SW 1271 (cell line): ENCODE results near the gene RAC2.
A peak's percentile ranks its signal among the peaks of the same experiment; 100 is the strongest.

ENCODE experiments used
- DNase-seq, 2 experiments: peaks; one replicate each; lab custom pipeline; 2025; lab: John Stamatoyannopoulos, UW

Gene RAC2

DNA sequence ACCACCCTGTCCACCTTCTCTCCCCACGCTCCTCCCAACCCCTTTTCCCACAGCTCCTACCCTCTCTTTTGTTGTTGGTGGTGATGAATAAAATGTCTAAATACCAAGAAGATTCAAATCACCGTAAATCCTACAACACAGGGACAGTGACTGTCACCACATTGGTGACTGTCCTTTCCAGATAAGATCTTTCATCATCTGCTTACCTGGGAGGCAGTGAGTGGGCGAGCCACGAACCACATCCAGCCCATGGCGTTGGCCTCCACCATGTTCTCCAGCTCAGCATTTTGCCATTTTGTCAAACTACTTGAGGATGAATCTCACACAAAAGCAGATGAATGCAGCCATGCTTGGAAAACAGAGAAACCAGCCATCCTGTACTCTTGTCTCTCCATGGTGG lies 31.6 kb upstream of the RAC2 start:
- DNase-seq, result no peak

DNA sequence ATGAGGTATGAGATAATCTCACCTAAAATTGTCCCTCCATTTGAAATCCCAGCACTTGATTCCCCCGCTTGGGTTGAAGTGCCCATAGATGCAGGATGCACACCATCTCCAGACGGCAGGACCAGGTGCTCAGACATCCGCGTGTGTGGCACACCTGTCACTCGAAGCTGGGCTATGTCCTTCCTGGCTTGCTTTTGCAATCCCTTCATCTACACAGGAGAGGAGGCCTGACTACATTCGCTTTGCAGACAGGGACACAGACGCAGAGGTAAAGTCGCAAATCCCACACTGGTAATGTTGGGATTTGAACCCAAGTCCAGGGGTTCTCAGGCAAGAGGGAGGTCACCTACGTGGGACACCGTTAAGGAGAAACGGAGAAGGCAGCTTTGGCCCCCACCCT lies 31.1 kb upstream of the RAC2 start:
- no peak for DNase-seq

DNA sequence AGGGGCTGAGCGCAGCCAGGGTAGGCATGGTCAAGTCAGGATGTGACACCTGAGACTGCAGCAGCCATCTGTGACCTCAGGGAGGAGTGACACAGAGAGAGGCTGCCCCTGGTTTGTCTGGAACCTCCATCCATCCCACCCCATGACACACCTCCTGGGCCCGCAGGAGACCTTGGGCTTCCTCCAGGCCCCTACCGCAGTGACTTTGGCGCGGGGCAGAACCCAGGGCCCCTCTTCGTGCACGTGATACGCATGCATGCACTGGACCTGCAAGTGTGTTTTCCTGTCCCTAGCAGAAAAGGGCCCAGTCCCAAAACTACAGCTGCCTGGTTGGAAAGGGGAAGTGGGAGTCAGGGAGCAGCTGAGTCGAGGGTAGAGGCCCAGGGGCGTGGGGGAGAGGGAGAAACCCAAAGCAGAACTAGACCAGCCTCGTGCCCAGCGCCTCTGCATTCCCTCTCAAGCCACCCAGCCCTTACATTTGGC lies 30.4 kb upstream of the RAC2 start:
- no peak for DNase-seq

DNA sequence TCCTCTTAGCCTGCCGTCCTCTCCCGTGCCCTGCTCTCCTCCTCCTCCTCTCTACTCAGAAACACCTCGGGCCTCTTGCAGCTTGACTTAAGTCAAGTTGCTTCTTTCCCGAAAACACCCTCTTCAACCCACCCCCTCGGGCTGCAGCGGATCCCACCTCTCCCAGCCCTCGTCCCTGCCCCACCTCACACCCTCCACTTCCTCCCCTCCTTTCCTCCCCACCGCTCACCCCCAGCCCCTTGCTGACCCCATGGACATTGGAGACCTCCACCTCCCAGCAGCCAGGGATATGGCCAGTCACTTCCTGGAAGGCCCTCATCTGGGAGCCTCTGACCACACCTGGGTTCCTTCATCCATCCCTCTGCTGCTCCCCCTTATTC lies 29.8 kb upstream of the RAC2 start:
- no peak for DNase-seq

DNA sequence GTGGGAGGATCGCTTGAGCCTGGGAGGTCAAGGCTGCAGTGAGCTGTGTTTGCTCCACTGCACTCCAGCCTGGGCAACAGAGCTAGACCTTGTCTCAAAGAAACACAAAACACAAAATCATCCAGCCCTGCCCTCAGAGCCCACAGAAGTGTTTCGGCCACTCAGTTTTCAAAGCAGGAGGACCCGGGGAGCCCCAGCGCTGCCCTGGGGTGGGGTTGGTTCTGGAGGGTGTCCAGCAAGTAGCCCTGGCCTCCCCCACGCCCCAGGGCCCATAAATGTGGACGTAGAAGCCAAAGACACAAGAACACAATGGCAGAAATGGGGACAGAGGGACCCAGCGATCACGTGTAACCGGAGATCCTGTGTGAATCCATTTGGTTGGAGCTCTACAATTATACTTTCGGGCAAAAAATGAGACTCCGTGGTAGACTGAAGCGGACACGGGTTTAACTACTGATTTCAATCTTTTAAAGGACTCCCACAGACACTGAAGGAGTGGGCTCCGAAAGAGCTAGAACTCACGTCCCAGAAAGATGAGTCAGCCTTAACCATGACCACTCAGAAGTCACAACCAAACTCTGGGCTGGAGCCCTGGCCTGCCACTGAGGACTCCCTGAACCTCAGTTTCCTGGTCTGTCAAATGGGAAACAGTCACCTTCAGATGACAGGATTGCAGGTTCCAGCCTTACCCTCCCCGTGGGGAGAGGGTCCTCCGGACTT lies 29.2 kb upstream of the RAC2 start:
- no peak for DNase-seq

DNA sequence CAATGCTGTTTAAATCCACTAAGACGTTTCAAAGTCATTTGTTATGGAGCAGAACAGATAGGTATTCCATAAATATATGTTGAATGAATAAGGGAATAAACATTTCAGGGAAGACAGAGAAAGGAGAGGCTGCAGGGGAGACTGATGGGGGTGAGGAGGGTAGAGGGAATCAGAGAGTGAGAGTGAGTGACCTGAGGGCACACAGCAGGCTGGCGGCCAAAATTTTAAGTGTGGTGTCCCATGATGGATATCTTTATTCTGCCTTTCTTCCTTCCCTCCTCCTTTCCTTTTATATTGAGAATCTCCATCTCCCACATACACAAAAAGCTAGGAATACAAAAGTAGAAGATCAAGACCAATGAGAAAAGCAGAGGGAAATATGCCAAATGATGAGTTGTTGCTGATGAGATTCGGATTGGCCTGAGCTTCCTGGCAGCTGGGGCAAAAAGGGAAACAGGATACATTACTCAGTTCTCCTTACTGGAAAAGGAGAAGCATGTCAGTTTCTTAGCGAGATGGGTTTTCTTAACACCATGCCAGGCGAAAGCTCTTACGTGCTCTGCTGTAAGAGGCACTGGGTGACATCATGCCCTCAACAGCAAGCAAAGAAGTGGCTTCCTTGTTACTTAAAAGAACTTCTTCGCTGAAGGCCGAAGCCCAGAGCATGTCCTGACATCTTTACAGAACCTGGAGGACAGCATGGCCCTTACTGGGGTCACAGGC lies 27.0 kb upstream of the RAC2 start:
- DNase-seq, result no peak

DNA sequence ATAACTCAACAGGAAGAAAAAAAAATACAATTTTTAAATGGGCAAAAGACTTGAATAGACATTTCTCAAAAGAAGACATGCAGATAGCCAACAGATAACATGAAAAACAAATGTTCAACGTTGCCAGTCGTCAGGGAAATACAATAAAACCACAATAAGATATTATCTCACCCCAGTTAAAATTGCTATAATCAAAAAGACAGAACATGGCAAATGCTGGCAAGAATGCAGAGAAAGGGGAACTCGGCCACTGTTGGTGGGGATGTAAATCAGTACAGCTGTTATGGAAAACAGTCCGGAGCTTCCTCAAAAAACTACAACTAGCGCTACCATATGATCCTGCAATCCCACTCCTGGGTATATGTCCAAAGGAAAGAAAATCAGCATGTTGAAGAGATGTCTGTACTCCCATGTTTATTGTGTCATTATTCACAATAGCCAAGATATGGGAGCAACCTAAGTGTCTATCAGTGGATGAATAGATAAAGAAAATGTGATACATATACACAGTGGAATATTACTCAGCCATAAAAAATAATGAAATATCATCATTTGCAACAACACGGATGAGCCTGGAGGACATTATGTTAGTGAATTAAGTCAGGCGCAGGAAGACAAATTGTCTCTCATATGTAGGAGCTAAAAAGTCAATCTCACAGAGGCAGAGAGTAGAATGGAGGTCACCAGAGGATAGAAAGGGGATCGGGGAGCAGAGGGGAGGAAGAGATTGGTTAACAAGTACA lies 26.0 kb upstream of the RAC2 start:
- DNase-seq, result no peak

DNA sequence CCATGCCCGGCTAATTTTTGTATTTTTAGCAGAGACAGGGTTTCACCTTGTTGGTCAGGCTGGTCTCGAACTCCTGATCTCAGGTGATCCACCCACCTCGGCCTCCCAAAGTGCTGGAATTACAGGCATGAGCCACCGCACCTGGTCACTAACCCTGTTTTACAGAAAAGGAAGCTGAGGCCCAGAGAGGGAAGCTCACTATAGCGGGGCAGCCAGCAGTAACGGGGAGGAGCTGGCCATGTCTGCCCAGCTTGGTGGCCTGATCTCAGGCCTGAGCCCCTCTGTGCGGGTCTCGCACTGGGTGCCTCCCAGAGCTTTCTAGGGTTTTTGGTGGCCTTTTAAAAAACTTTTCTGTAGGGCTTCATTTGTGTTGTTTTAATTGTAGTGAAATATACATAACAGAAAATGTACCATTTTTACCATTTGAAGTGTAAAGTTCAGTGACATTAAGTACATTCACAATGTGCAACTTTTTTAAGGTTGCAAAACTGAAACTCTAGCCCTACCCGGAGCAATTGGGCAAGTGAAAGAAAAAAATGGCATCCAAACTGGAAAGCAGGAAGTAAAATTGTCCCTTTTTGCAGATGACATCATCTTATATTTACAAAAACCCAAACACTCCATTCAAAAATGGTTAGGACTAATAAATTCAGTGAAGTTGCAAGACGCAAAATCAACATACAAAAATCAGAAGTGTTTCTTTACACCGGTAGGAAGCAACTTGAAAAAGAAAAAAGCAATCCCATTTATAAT lies 23.8 kb upstream of the RAC2 start:
- DNase-seq, result no peak

DNA sequence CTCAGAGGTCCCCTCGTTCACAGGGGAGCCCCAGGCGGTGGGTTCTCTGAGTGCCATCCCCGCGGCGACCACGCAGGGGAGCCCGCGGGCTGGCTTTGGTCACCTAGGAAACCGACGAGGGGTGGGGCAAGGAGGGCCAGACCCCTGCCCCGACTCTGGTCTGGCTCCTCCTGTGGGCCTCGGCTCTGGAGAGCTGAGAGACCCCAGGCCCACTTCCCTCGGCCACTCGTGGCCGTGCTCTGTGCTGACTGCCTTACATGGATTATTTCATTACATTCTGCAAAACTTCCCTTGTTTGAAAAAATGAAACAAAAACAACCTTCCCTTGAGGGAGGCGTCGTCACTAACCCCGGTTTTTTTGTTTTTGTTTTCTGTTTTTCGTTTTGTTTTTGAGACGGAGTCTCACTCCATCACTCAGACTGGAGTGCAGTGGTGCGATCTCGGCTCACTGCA lies 23.1 kb upstream of the RAC2 start:
- no peak for DNase-seq

DNA sequence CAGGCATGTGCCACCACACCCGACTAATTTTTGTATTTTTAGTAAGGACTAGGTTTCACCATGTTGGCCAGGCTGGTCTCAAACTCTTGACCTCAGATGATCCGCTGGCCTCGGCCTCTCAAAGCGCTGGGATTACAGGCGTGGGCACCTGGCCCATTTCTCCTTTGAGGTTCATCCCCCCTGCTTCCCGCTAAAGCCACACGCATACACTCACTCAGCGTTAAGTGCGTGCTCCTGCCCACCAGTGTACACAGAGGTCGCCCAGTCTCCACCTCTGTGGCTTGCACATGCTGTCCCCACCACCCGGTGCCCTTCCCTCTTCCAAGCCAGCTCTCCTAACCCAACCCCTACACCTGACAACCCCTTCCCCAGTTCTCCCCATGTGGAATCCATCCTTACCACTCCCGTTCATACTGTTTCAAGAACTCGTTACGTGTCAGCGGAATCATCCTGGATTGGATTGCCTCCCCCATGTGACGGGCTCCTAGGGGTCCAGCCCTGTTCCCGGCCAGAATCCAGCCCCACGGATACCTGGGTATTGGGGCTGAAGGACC lies 22.6 kb upstream of the RAC2 start:
- no peak for DNase-seq

DNA sequence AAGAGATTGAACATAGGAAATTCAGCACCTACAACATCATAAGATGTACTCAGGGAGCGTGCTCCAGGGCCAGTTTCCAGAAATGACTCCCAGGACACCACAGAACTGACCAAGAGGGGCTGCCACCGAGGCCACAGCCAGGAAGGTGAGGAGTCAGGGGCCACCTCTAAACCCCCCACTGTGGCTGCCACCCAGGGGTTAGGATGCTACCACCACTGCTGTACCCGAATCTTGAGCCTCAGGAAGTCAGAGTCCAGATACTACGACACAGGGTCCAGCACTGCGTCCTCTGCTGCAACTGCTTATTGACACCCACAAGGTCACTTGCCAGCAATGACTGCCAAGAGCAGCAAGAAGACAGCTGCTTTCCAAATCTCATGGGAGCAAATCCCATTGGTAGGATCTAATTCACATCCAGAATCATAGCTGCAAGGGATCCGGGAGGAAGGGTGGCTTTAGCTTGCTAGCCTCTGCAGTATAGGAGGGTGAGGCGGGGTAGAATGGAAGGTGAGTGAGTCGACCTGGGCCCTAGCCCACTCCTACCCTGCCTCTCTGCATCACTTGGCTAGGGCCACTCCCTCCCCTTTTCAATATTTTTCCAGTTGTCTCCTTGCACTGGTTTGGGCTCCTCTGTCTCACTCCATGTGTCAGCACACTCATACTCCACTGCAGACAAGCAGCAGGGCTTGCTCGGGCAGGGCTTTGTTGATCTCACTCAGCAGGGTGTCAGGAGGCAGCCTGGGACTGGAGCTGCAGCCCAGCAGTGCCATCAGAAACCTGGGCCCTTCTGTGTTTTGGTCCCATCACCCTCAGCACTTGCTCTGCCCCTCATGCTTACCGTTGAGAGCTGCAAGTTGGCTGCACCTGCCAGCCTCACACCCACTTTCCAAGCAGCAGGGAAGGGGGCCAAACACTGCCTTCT lies 20.2 kb upstream of the RAC2 start:
- no peak for DNase-seq

DNA sequence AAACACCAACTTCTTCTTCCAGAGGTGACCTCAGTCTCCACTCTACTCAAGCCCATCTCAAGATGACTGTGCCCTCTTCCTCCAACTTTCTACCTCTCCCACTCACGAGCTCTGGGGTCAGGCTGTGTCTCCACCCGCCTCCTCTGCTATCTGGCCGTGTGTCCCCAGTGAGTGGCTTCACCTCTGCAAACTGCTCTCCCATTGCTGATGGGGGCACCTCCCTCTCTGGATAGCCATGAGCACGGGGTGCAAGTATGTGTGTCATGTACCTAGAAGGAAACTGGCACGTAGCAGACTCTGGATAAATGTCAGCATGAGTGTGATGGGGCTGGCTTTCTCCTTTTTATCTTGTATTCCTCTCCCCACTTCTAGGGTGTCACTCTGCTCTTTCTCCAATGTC lies 18.3 kb upstream of the RAC2 start:
- no peak for DNase-seq

DNA sequence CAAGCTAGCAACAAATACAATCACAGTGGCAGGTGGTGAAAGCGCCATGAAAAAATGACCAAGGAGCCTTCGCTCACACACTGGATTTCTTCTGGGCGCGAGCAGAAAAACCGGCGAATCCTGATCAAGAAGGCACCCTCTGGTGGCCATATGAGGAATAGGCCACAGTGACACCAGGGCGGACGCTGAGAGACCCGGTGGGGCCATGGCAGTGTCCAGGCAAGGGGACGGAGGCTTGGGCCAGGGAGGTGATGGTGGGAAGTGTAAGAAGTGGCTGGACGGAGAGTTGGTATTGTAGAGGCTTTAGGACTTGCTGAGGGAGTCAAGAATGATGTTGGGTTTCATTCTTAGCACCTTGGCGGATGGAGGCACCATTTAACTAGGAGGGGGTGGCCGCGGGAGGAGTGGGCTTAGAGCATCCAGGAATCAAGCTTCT lies 16.9 kb upstream of the RAC2 start:
- peak in 1 of 2 experiments; percentile 43 for DNase-seq

DNA sequence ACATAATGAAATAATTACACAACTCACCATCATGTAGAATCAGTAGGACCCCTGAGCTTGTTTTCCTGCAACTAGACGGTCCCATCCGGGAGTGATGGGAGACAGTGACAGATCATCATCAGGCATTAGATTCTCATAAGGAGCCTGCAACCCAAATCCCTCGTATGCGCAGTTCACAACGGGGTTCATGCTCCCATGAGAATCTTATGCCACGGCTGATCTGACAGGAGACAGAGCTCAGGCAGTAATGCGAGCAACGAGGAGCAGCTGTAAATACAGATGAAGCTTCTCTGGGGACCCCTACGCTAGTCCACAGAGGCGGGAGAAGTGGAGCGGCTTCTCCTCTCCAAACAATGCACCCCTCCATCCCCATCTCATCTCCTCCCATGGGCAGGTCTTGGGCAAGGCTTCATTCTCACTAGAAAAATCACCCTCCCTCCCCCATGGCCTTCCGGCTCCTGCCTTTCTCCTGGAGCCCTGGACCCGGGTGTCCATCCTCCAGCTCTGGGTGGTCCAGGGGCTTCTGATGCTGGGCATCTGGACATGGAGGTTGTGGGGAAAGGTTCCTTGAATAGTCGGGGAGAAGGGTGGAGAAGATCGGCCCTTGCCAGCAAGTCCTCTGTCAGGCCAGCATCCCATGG lies 16.2 kb upstream of the RAC2 start:
- no peak for DNase-seq

DNA sequence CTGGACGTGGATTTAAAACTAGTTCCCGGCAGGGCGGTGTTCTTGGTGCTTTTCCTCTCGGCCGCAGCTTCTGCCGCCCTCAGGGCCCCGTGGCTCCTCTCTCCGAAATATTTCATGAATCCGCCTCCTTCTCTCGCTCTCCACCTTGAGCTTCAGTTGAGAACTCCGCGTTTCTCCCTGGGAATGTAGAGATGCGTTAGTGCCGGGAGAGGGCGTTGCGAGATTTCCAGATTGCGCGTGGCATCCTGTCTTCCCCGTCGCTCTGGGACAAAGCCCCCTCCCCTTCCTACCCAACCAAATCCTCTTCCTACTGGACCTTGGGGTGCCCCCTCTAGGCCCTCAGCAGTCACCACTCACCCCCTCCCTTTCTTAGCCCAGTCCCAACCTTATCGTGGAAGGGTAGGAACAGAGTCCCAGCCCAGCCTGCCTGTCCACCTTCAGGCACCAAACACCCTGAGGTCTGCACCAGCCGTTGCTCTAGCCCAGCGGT lies 15.5 kb upstream of the RAC2 start:
- DNase-seq, result no peak

DNA sequence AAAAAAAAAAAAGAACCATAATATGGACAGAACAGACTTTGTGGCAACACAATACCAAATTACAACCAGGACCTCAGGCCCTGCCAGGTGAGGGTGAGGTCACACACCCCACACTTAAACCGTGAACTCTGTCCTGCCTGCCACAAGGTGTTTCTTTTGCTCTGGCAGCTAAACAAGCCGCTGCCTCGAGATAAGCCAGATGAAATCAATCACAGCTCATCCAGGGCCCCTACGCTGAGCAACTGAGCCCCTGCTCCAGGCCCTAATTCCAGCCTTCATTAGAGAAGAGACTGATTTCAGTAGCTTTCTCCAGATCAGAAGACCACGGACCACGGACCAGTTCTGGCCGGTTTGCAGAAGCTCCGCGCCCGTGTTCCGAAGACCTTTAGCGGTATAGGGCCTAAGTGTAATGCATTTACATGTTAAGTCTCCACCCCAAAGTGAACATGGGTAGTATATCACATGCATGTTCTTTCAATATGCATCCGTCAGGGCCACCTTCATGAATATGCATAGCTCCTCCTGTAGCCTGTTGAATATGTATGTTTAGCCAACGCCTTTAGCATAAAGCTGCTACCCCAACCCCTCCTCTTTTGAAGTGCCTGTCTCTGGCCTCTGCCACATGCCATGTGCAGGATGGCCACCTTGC lies 14.8 kb upstream of the RAC2 start:
- no peak for DNase-seq

DNA sequence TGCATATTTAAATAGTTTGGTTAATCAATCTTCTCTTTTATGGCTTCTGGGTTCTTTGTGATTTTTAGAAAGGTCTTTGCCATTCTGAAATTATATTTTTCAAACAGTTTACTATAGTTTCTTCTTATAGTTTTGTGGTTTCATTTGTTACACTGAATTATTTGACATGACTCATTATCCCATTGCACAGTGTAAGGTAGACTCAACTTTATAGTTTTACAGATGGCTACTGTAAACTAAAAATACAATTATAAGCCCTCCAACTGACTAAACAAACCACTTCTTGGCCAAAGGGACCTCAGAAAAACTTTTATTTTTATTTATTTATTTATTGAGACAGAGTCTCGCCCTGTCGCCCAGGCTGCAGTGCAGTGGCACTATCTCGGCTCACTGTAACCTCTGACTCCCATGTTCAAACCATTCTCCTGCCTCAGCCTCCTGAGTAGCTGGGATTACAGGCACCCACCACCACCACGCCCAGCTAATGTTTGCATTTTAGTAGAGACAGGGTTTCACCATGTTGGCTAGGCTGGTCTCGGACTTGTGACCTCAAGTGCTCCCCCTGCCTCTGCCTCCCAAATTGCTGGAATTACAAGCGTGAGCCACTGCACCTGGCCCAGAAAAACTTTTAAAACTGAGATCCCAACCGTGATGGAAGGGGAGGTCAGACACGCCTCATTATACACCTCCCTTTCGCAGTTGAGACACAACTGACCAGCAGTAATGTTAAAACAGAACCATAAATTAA lies 14.1 kb upstream of the RAC2 start:
- no peak for DNase-seq

DNA sequence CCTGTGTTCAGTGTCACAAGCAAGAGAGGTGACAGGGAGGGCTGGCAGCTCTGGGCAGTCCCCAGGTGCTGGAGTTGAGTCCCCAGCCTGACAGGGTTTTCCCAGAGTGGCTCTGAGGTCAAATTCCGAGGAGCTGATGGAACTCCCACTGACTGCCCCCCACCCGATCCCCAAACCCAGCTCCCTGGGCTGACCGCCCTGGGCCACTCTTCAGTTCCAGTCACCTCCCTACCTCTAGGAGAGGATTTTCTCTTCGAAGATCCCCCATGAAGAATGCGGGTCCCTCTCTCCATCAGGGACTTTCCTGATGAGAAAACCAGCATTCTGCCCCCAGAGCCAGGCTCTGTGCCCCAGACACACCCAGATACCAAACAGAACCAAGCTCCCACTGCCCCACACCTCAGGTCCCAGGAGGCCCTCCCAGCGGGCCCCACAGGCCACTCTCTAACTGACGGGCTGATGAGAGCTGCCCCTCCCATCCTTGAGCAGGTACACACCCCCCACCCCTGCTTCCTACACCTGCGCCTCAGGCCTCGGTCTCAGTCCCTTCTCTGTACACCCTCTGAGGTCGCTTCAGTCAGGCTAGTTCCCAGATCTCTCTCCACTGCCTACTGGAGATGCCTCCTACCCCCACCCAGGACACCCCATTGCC lies 12.1 kb upstream of the RAC2 start:
- no peak for DNase-seq
